ENCODE data around the gene SH3GLB2. TPM values are rescaled to one million over a fixed set of nuclear protein-coding genes. Genes with fewer than 3 reads are reported as not detected.
"Not testable (repeated sequence)": the region's sequence is repeated elsewhere in the genome, so short reads cannot be mapped to it uniquely, and the experiment has no call there.

The SH3GLB2 gene
- polyA plus RNA-seq, 4 donors = 102 to 194 (median 137) TPM

DNA sequence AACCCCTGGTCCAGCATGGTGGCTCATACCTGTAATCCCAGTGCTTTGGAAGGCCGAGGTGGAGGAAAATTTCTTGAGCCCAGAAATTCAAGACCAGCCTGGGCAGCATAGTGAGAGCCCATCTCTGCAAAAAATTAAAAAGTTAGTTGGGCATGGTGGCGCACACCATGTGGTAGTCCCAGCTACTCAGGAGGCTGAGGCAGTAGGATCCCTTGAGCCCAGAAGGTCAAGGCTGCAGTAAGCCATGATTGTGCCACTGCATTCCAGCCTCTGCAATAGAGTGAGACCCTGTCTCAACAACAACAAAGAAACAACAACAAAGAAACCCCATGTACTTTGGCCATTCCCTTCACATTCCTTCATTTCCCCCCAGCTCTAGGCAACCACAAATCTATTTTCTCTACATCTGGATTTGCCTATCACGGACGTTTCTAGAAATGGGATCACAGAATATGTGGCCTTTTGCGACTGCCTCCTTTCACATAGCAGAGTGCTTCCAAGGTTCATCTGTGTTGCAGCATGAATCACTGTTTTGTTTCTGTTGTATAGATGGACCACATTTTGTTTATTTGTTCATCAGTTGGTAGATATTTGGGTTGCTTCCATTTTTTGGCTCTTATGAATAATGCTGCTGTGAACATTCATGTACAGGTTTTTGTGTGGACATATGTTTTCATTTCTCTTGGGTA, 26.2 kb upstream of the SH3GLB2 start:
- DNase-seq (ENCODE audit: low read depth in 4 of 4, low spot score in 2 of 4) = no peak

- DNase-seq (ENCODE audit: low read depth in 4 of 4, low spot score in 2 of 4) = no peak
These were observed 24.9 kb upstream of the SH3GLB2 start for GRCh38 chr9:129053020-129053419.

DNA sequence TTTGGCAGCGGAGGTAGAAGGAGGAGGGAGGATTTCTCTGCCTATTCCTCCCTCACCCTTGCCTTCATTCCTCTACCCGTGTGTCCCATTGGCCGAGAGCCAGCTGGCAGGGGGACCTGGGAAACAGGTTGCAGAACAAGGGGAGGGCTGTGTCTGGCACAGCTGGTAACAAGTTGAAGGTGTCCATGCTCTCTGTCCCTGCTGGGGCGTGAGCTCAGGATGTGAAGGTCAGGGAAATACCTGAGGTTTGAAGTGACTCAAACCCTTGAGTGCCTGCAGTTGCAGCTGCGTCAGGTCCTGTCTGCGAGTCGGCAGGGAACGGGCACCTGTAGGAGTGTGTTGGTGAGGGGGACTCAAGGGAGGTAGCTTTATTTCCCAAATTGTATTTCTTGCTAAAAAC, 24.5 kb upstream of the SH3GLB2 start:
- no peak for DNase-seq (ENCODE audit: low read depth in 4 of 4, low spot score in 2 of 4)

- no peak for DNase-seq (ENCODE audit: low read depth in 4 of 4, low spot score in 2 of 4)
These were observed 13.9 kb upstream of the SH3GLB2 start for GRCh38 chr9:129042016-129042415.

DNA sequence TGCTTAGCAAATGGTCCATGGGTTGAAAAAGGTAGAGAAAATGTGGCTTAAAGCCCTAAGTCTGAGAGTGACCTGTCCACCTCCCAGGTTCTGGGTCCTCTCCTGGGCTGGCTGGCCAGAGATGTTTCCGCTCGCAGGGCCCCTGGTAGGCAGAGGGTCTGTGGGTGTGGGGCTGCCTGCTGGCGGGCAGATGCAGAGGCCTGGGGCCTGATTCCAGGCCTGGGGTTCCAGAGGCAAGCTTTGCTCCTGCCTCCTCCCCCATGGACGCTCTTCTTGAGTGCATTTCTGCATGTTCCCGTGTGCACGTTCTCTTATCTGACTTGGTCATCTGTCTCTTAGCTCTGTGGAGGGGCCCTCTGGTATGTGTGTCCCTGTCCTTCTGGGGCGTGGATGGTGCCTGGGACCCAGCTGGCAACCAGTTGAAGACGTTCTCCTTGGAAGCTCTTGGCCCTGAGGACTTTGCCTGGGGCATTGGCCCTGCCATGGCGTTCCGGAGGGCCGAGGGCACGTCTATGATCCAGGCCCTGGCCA, 12.0 kb upstream of the SH3GLB2 start:
- no peak for DNase-seq (ENCODE audit: low read depth in 4 of 4, low spot score in 2 of 4)

DNA sequence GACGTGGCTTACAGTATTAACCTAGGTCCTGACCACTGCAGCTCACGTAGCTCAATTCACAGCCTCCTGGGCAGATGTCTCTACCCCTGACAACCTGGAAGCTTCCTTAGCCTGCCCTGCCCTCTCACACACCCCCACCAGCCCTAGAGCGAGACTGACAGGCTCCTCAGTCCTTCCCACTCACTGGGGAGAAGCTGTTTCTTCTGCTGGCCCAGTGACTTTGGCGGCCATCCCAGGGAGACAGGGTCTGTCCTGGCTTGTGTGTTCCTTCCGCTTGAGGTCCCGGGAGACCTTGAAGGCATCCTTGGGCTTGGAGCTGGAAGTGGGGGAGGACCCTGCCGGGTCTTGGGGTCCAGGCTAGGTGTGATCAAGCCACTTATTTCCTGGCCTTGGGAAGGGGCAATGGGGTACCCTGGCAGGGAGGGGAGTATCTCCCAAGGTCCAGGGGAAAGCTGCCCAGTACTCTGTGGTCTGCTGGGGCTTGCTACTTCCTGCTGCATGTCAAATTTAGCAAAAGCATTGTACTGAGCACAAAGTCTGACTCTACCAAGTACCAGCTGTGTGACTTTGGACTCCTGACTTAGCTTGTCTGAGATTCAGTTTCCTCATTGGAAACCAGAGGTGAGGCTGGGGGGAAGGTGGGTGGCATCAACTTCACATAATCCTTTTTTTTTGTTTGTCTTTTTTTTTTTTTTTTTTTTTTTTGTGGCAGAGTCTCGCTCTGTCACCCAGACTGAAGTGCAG, 10.2 kb upstream of the SH3GLB2 start:
- DNase-seq (ENCODE audit: low read depth in 4 of 4, low spot score in 2 of 4) = no peak

GRCh38 chr9:129037767-129038098, 9.6 kb upstream of the SH3GLB2 start:
- DNase-seq (ENCODE audit: low read depth in 4 of 4, low spot score in 2 of 4) = no peak

- DNase-seq (ENCODE audit: low read depth in 4 of 4, low spot score in 2 of 4) = no peak
These were observed 9.0 kb upstream of the SH3GLB2 start for GRCh38 chr9:129036923-129037766.

DNA sequence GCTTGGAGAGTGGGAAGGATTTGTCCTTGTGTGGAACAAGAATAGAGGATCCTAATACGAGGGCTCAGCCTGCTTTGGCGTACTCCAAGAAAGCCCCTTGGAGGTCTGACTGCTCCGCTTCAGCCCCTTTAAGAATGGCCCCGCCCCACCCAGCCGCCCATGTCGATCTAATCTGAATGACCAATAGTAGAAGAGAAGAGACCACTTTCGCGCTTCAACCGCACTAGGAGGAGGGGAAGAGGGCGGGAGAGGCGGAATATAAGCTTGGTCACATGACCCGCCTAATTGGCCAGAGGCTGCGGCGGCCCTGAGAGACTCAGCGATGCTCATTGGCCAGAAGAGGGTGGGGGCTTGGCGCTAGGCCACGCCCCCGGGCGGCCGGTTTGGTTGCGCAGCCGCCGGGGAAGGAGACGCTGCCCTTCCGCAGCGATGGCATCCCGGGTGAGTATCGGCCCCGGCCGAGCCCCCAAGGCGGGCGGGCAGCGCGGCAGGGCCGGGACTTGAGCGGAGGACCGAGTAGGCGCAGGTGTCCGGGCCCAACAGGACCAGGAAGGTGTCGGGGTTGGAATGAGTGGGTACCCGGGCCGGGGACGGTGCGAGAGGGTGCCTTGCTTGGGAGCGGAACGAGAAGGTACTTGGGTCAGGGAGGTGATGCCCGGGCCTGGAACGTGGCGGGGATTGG, 8.3 kb upstream of the SH3GLB2 start, which contains the start of gene MIGA2:
MIGA2 (plus strand) TSS at position 386 of the 682 bp plus-strand sequence. CDS start 3,969 bp downstream, outside the sequence.
- DNase-seq (ENCODE audit: low read depth in 4 of 4, low spot score in 2 of 4) = peak; percentile 87 to 98 (median 92)

DNA sequence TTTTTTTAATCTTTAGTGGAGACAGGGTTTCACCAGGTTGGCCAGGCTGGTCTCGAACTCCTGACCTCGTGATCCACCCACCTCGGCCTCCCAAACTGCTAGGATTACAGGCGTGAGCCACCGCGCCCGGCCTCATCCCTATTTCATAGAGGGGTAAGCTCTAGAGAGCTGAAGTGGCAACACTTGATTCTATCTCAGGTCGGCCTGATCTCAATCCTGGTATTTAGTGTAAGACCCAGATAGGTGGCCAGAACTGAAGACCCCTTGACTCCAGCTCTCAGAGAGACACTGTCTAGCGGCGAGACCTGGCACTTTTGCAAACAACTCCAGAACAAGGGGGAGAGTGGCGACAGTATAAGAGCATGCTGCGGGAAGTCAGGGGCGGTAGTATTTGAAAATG, 7.7 kb upstream of the SH3GLB2 start:
- not testable (repeated sequence) for DNase-seq (ENCODE audit: low read depth in 4 of 4, low spot score in 2 of 4)

- DNase-seq (ENCODE audit: low read depth in 4 of 4, low spot score in 2 of 4) = no peak
These were observed 5.1 kb upstream of the SH3GLB2 start for GRCh38 chr9:129033216-129033615.

GRCh38 chr9:129032541-129033159, 4.5 kb upstream of the SH3GLB2 start:
- no peak for DNase-seq (ENCODE audit: low read depth in 4 of 4, low spot score in 2 of 4)

DNA sequence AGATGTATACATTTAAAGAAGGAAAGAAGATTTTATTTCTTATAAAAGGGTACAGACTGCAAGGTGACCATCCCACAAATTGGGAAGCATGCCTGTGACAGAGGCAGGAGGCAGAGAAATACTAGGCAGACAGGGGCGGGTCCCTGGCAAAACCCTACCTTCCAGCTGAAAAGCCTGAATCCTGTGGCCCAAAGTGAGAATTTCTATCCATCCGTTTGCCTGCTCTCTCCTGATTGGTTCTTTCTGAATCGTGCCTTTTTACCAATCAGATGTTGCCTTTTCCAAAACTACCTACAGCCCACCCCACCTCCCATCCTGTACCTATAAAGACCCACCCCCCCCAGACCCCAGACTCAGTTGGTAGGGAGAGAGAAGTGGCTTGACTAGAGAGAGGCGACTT, 3.4 kb upstream of the SH3GLB2 start:
- DNase-seq (ENCODE audit: low read depth in 4 of 4, low spot score in 2 of 4) = no peak

DNA sequence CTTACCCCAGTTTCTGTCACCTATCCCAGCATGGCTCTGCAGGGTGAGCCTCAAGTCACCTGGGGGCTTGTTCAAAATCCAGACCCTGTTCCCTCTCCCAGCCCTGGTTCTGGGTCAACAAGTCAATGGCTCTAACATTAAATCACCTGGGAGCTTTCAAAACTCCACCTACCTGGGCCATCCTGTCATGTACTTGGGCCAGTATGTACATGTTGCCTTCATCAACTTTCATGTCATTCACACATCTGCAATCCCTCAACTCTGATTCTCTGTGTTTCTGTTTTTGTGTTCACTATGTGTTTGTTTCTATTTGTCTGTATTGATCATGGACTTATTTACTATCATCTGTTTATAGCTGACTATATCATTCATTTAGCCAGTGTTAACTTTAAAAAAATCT, 2.1 kb upstream of the SH3GLB2 start:
- DNase-seq (ENCODE audit: low read depth in 4 of 4, low spot score in 2 of 4) = no peak

DNA sequence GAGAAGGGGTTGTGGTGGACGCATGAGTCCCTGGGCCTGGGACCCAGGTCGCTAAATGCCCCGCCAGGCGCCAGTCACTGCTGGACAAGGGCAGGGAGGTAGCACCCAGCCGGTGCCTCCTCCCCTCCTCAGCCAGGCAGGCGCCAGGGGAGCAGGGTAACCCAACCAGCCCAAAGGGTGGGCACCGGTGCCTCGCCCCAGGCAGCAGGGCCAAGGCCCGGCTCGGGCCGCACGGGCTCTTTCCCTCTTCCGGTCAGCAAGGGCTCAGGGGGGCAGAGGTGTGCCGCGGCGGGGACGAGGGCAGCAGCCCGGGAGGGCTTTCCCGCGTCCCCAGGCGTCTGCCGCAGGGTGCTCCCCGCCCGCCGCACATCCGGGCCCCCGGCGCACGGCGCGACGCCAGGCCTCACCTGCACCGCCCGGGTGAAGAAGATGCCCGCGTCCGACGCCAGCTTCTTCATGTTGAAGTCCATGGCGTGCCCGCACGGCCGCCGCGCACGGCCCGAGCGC, 393 bp downstream of the SH3GLB2 start:
- DNase-seq (ENCODE audit: low read depth in 4 of 4, low spot score in 2 of 4) = no peak

DNA sequence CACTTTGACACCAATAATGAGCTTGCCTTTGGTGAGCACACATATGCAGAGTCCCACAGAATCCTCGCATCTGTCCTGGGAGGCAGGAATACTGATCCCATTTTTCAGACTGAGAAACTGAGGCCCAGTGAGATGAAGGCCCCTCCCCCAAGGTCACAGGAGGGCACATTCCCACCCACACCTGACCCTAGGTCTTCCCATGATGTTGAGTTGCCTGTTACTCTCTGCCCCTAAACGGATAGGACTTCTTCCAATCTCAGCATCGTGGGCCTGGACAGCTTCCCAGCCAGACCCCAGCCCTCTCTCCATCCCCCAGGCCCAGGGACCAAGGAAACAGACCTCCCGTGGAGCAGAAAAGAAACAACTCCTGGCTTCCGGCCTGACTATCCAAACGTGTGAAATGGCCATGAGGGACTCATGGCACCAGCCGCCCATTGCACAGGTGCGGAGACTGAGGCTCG, 877 bp downstream of the SH3GLB2 start:
- DNase-seq (ENCODE audit: low read depth in 4 of 4, low spot score in 2 of 4) = no peak

DNA sequence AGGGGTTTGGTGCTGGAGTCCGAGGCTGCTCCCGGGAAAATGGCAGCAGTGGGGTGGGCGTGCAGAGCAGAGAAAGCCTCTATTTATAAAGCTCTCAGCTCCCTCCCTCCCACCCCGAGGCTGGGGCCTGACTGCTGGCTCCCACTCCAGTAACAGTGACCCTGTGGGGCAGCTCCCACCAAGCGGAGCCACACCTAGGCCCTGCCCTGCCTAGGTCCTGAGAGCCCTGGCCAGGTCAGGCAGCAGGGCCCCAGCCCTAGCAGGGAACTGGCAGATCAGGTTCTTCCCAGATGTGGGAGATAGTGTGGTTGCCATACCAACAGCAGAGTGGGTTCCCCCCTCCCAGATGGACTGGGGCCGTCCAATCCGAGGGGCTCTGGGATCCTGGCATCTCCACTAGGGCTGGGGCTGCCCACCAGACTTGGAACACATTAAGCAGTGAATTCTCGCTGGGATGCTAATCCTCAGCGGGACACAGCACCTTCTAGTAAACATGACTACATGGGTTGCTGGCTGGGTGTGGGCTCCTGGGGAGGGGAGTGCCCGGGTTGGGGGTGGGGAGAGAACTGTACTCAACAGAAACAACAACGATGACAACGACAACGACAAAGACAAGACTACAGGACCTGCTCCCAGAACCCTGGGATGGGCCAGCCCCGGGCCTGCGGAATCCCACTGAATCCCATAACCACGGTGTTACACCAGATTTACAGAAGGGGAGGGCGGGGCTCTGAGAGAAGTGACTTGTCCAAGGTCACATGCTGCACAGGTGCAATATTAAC, 1.5 kb downstream of the SH3GLB2 start:
- DNase-seq (ENCODE audit: low read depth in 4 of 4, low spot score in 2 of 4) = peak in 2 of 4 donors; percentile 54 to 67

DNA sequence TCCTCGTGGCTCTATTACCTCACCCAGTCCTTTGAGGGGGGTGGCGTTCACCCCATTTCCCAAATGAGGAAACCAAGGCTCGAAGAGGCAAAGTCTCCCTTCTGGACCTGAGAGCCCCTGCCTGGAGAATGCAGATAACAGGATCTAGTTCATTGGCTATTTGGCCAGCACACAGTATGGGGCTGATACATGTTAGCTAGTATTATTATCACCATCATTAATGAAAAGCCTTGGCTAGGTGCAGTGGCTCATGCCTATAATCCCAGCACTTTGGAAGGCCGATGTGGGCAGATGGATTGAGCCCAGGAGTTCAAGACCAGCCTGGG, 4.3 kb downstream of the SH3GLB2 start:
- no peak for DNase-seq (ENCODE audit: low read depth in 4 of 4, low spot score in 2 of 4)

All from left renal cortex interstitium (tissue), 4 donors.